Measurements from ENCODE around the gene CCDC190. TPM values are rescaled to one million over a fixed set of nuclear protein-coding genes. Genes with fewer than 3 reads are reported as not detected.
A peak's percentile ranks its signal among the peaks of the same experiment; 100 is the strongest.

Gene CCDC190
- total RNA-seq, 1 experiment from 2014 or later, result not detected

- intact Hi-C loops (cut with micrococcal nuclease; ENCODE audit: unreplicated experiment), result no loop called here
- H2AFZ ChIP-seq, result no peak overlapping the region
- ChIA-PET CTCF (interaction anchor here (0.7 kb wide), 1 partner anchor 321 kb away, joined by 8 read pairs; no protein-coding TSS in a partner anchor), POLR2A (ENCODE audit: unreplicated experiment) (no interaction called here)
- H3K4me1 ChIP-seq (replicated peaks; ENCODE audit: insufficient read depth), result peaks cover 13% of the 10 kb centered on the region
- H3K4me3 ChIP-seq, result no peak overlapping the region
- DNase-seq, result no peak
- no peaks in the 10 kb centered on the region for H3K79me2 ChIP-seq (ENCODE audit: low read depth)
- H3K27ac ChIP-seq, result no peak overlapping the region
- no peak overlapping the region for H3K4me2 ChIP-seq
- no peaks in the 10 kb centered on the region for H3K36me3 ChIP-seq (ENCODE audit: low read depth)
- H3K9me3 ChIP-seq (ENCODE audit: insufficient read depth, low read depth), result no peaks in the 10 kb centered on the region
- no peaks in the 10 kb centered on the region for H3K27me3 ChIP-seq (ENCODE audit: insufficient read depth, low read depth)
- no peaks in the 10 kb centered on the region for H4K20me1 ChIP-seq (ENCODE audit: insufficient read depth)
- TF ChIP-seq CTCF (conservative IDR thresholded peaks at IDR 0.05) (no peak), EZH2 (IDR thresholded peaks at IDR 0.05; ENCODE audit: low read depth) (no peak)
- no peaks in the 10 kb centered on the region for H3K9me2 ChIP-seq (ENCODE audit: insufficient read depth)
- no TSS peak for BruUV-seq (replicated peaks)
- no peaks in the 10 kb centered on the region for H3F3A ChIP-seq (ENCODE audit: insufficient read depth, low read depth)
Measured at GRCh38 chr1:162851341-162851740, 9.6 kb downstream of the CCDC190 start.

- intact Hi-C loops (cut with micrococcal nuclease; ENCODE audit: unreplicated experiment), result loop anchor here (2.0 to 5.0 kb wide), 2 partner anchors 223 to 325 kb away; no protein-coding TSS in a partner anchor
- CTCF ChIA-PET, result no interaction called here
- BruUV-seq (replicated peaks), result no TSS peak
Measured at GRCh38 chr1:162849711-162850110, 11.3 kb downstream of the CCDC190 start.

GRCh38 chr1:162847839-162848453, 13.0 kb downstream of the CCDC190 start:
- Histone ChIP-seq H3K9me3 (ENCODE audit: insufficient read depth, low read depth) (no peaks in the 10 kb centered on the region), H3K4me3 (no peak overlapping the region), H3K79me2 (ENCODE audit: low read depth) (no peaks in the 10 kb centered on the region), H3K36me3 (ENCODE audit: low read depth) (no peaks in the 10 kb centered on the region), H3K4me1 (replicated peaks; ENCODE audit: insufficient read depth) (no peaks in the 10 kb centered on the region), H3K27ac (no peak overlapping the region), H3F3A (ENCODE audit: insufficient read depth, low read depth) (no peaks in the 10 kb centered on the region), H4K20me1 (ENCODE audit: insufficient read depth) (no peaks in the 10 kb centered on the region), H3K27me3 (ENCODE audit: insufficient read depth, low read depth) (no peaks in the 10 kb centered on the region), H3K4me2 (no peak overlapping the region), H3K9me2 (ENCODE audit: insufficient read depth) (no peaks in the 10 kb centered on the region), H2AFZ (no peak overlapping the region)
- intact Hi-C loops (cut with micrococcal nuclease; ENCODE audit: unreplicated experiment), result loop anchor here (1.0 to 5.0 kb wide), 3 partner anchors 224 to 468 kb away; no protein-coding TSS in a partner anchor
- no TSS peak for BruUV-seq (replicated peaks)
- DNase-seq, result peak; percentile 45 to 63
- POLR2A ChIA-PET (ENCODE audit: unreplicated experiment), result interaction anchor here (0.7 kb wide), 2 partner anchors 11 to 1081 kb away, joined by 5 read pairs; no protein-coding TSS in a partner anchor
- CTCF ChIA-PET, result interaction anchor here (0.6 to 1.0 kb wide), 2 partner anchors 8 to 469 kb away, joined by 3 to 7 read pairs; no protein-coding TSS in a partner anchor
- TF ChIP-seq EZH2 (IDR thresholded peaks at IDR 0.05; ENCODE audit: low read depth), result no peak
- TF ChIP-seq CTCF (conservative IDR thresholded peaks at IDR 0.05), result peak; percentile 96

More at GRCh38 chr1:162849711-162850110, 11.3 kb downstream of the CCDC190 start:
- no peak for DNase-seq
- POLR2A ChIA-PET (ENCODE audit: unreplicated experiment), result no interaction called here
- Histone ChIP-seq H3K4me1 (replicated peaks; ENCODE audit: insufficient read depth) (no peaks in the 10 kb centered on the region), H3K27me3 (ENCODE audit: insufficient read depth, low read depth) (no peaks in the 10 kb centered on the region), H3K79me2 (ENCODE audit: low read depth) (no peaks in the 10 kb centered on the region), H4K20me1 (ENCODE audit: insufficient read depth) (no peaks in the 10 kb centered on the region), H3K27ac (no peak overlapping the region), H3K9me2 (ENCODE audit: insufficient read depth) (no peaks in the 10 kb centered on the region), H3F3A (ENCODE audit: insufficient read depth, low read depth) (no peaks in the 10 kb centered on the region), H3K4me2 (no peak overlapping the region), H3K4me3 (no peak overlapping the region), H3K9me3 (ENCODE audit: insufficient read depth, low read depth) (no peaks in the 10 kb centered on the region), H2AFZ (no peak overlapping the region), H3K36me3 (ENCODE audit: low read depth) (no peaks in the 10 kb centered on the region)
- TF ChIP-seq EZH2 (IDR thresholded peaks at IDR 0.05; ENCODE audit: low read depth) (no peak), CTCF (conservative IDR thresholded peaks at IDR 0.05) (no peak)

All from PC-9 (cell line).